HG03571 (cell line): ENCODE results near the gene PTP4A2.
"Not testable (repeated sequence)": the region's sequence is repeated elsewhere in the genome, so short reads cannot be mapped to it uniquely, and the experiment has no call there.

Experiments used
- ATAC-seq: cut with Tn5 transposase; IDR thresholded peaks from one replicate; pipeline ENCODE4 v1.9.1; 2021; ENCODE audit not compliant: unreplicated experiment

PTP4A2 gene

GRCh38 chr1:31895474-31896198, 42.5 kb downstream of the PTP4A2 start:
- not testable (repeated sequence) for ATAC-seq

DNA sequence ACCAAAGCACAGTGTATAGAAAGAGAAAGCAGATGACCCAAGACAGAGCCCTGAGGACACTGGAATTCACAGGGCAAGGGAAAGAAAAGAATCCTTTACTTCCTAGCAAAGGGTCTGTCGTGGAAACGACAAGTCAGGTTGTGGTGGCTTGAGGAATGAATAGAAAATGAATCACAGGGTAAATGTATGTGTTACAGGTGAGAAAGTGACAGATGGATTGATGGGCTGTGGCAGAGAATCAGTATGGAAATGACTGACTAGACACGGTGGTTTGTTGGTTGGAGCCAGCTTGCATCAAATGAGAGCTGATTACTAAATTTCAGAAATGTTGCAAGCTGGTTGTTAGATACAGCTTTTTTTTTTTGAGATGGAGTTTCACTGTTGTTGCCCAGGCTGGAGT, 46.9 kb downstream of the PTP4A2 start:
- no peak for ATAC-seq

DNA sequence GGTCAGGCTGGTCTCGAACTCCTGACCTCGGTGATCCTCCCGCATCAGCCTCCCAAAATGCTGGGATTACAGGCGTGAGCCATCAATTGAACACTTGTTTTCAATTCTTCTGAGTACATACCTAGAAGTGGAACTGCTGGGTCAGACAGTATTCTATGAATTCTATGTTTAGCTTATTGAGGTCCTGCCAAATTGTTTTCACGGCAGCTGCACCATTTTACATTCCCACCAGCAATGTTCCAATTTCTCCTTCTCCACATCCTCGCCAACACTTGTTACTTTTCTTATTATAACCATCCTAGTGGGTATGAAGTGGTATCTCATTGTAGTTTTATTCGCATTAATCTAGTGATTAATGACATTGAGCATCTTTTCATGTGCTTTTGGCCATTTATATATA, 49.9 kb downstream of the PTP4A2 start:
- no peak for ATAC-seq

GRCh38 chr1:31886866-31887265, 51.3 kb downstream of the PTP4A2 start:
- no peak for ATAC-seq

DNA sequence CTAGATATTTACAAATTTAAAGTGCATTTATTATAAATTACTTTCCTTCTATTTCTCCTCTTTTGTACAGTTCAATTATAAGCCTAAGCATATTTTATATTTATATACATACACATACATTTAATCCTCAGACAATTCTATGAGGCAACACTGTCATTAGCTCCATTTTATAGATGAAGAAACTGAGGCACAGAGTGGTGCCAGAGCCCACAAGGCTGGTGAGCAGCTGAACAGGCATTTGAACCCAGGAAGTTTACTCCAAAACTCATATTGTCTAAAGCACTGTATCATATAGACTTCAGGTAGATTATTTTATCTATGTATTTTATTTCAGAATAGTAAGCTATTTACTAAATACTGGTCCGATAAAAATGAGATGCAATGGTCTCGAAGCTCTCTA, 52.3 kb downstream of the PTP4A2 start:
- ATAC-seq = no peak

- ATAC-seq = no peak
These were observed 54.7 kb downstream of the PTP4A2 start for GRCh38 chr1:31883357-31883942.

GRCh38 chr1:31881688-31882000, 56.5 kb downstream of the PTP4A2 start:
- ATAC-seq = no peak

- no peak for ATAC-seq
These were observed 57.0 kb downstream of the PTP4A2 start for GRCh38 chr1:31880957-31881687.

DNA sequence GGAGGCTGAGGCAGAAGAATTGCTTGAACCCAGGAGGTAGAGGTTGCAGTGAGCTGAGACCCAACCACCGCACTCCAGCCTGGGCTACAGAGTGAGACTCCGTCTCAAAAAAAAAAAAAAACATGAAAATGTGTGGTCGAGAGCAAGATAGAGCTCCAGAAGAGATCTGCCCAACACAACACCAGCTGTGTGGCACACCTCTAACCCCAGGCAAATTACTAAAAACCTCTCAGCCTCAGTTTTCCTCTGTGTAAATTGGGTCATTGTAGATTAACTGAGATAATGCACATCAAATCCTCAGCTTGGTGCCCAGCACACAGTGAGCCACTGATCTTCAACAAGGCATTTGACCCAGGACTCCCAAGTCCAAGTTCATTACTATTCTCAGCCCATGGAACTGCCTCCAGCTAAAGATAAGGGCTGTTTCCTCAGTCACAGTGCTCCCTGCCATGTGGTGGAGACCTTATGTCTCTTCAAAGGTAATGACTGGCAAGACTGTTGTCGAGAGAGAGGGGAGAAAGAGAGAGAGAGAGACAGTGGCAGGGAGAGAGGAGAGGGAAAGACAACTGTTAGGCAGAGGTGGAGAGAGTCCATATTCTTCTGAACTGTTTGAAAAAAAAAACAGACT, 58.1 kb downstream of the PTP4A2 start:
- no peak for ATAC-seq

- ATAC-seq = no peak
These were observed 60.1 kb downstream of the PTP4A2 start for GRCh38 chr1:31878058-31878457.

- ATAC-seq = no peak
These were observed 60.6 kb downstream of the PTP4A2 start for GRCh38 chr1:31877544-31877943.

DNA sequence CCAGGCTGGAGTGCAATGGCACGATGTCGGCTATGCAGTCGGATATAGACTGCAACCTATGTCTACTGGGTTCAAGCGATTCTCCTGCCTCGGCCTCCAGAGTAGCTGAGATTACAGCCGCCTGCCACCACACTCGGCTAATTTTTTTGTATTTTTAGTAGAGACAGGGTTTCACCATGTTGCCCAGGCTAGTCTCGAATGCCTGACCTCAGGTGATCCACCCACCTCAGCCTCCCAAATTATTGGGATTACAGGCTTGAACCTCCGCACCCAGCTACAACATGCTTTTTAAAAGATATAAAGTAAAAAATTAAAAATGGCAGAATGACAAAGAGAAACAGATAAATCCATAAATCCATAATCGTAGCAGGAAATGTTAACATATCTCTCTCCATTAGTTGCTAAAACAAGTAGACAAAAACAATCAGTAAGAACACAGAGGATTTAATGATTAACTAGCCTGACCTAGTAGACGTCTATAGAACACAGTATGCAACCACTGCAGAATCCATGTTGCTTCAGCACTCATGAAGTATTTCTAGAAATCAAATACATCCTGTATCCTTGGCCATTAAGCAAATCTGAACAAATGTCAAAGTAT, 62.4 kb downstream of the PTP4A2 start:
- no peak for ATAC-seq

- ATAC-seq = no peak
These were observed 63.2 kb downstream of the PTP4A2 start for GRCh38 chr1:31874942-31875341.

DNA sequence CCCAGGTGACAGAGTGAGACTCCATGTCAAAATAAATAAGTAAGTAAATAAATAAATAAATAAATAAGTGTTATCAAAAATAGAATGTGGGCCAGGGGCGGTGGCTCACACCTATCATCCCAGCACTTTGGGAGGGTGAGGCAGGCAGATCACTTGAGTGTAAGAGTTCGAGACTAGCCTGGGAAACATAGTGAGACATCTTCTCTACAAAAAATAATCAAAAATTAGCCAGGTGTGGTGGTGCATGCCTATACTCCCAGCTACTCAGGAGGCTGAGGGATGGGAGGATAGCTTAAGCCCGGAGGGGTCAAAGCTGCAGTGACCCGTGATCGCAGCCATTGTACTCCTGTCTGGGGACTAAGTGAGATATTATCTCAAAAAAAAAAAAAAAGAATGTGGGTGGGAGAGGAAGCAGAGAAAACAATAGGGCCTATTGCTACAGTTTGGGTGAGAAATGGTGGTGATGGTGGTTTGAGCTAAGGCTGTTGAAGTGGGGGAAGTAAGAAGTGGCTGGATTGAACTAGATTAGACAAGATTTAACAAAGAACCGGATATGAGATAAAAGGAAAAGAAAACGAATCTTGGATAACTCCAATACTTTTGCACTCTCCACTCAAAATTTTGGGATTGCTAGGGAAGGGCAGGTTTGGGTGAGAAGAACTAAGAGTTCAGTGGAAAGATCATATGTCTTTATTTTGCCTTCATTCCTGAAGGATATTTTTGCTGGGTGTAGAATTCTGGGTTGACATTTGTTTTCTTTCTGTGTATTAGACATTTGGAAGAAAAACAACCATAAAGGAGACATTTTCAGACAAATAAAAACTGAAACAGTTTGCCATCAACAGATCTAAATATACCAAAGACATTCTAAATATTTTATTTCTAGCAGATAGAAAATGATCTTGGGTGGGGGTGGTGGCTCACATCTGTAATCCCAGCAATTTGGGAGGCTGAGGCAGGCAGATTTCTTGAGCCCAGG, 65.2 kb downstream of the PTP4A2 start:
- ATAC-seq = no peak

GRCh38 chr1:31871703-31872102, 66.5 kb downstream of the PTP4A2 start:
- no peak for ATAC-seq

- no peak for ATAC-seq
These were observed 68.0 kb downstream of the PTP4A2 start for GRCh38 chr1:31870086-31870736.

GRCh38 chr1:31869449-31869848, 68.7 kb downstream of the PTP4A2 start:
- no peak for ATAC-seq

GRCh38 chr1:31868862-31869261, 69.3 kb downstream of the PTP4A2 start:
- no peak for ATAC-seq

- ATAC-seq = no peak
These were observed 70.6 kb downstream of the PTP4A2 start for GRCh38 chr1:31867546-31867945.
